ENCODE results near the gene RASGRP4. TPM values are rescaled to one million over a fixed set of nuclear protein-coding genes. Genes with fewer than 3 reads are reported as not detected.

The RASGRP4 gene
- total RNA-seq, 1 donor from 2014 or later, result 7.6 TPM

- Histone ChIP-seq H3K9me3 (no peaks in the 10 kb centered on the region), H3K27me3 (no peaks in the 10 kb centered on the region), H3K27ac (no peak overlapping the region), H3K36me3 (peaks cover 43% of the 10 kb centered on the region), H3K4me1 (peaks cover 16% of the 10 kb centered on the region), H3K4me3 (no peak overlapping the region)
- no peak for ATAC-seq
- no peak for DNase-seq
- TF ChIP-seq CTCF (IDR thresholded peaks at IDR 0.05), result no peak
- intact Hi-C loops (cut with DNase I), result no loop called here
Measured at GRCh38 chr19:38377052-38377451, 49.0 kb downstream of the RASGRP4 start.

GRCh38 chr19:38376576-38376975 lies 49.4 kb downstream of the RASGRP4 start:
- ATAC-seq (no peak), DNase-seq (no peak)
- TF ChIP-seq CTCF (IDR thresholded peaks at IDR 0.05), result no peak
- Histone ChIP-seq H3K27me3 (no peaks in the 10 kb centered on the region), H3K36me3 (peaks cover 38% of the 10 kb centered on the region), H3K4me3 (no peak overlapping the region), H3K9me3 (no peaks in the 10 kb centered on the region), H3K27ac (no peak overlapping the region), H3K4me1 (peaks cover 16% of the 10 kb centered on the region)
- intact Hi-C loops (cut with DNase I), result no loop called here

- Histone ChIP-seq H3K27ac (peak overlapping the region; percentile 89), H3K4me3 (peak overlapping the region; percentile 82), H3K9me3 (no peaks in the 10 kb centered on the region), H3K36me3 (peaks cover 30% of the 10 kb centered on the region), H3K4me1 (peaks cover 16% of the 10 kb centered on the region), H3K27me3 (no peaks in the 10 kb centered on the region)
- DNase-seq, result no peak
- no peak for ATAC-seq
- TF ChIP-seq CTCF (IDR thresholded peaks at IDR 0.05), result no peak
- intact Hi-C loops (cut with DNase I), result no loop called here
Measured at GRCh38 chr19:38375748-38376147, 50.3 kb downstream of the RASGRP4 start.

- Histone ChIP-seq H3K4me3 (peak overlapping the region; percentile 82), H3K4me1 (peaks cover 16% of the 10 kb centered on the region), H3K27me3 (no peaks in the 10 kb centered on the region), H3K27ac (peak overlapping the region; percentile 89), H3K9me3 (no peaks in the 10 kb centered on the region), H3K36me3 (peaks cover 25% of the 10 kb centered on the region)
- intact Hi-C loops (cut with DNase I), result no loop called here
- no peak for TF ChIP-seq CTCF (IDR thresholded peaks at IDR 0.05)
- DNase-seq (no peak), ATAC-seq (peak; percentile 0)
Measured at GRCh38 chr19:38375098-38375493, 50.9 kb downstream of the RASGRP4 start.

- TF ChIP-seq CTCF (IDR thresholded peaks at IDR 0.05), result peak; percentile 44
- DNase-seq (peak; percentile 100), ATAC-seq (peak; percentile 99)
- peak within 1 kb of the TSS; percentile 89 for H3K27ac ChIP-seq
- peaks cover 16% of the 10 kb centered on the region for H3K4me1 ChIP-seq
- intact Hi-C loops (cut with DNase I), result no loop called here
- H3K9me3 ChIP-seq, result no peaks in the 10 kb centered on the region
- no peaks in the 10 kb centered on the region for H3K27me3 ChIP-seq
- H3K36me3 ChIP-seq, result peaks cover 19% of the 10 kb centered on the region
- peak within 1 kb of the TSS; percentile 82 for H3K4me3 ChIP-seq
Measured at GRCh38 chr19:38374332-38375097, 51.5 kb downstream of the RASGRP4 start, which contains the start of gene PSMD8. TSS of gene PSMD8 (plus strand) at chr19:38374571. CDS start at chr19:38374602, 31 bp downstream.

Measured in upper lobe of right lung (tissue), 1 donor.